Kidney epithelial cell (primary cell): ENCODE measurements around the gene IFRD1. TPM values are rescaled to one million over a fixed set of nuclear protein-coding genes. Genes with fewer than 3 reads are reported as not detected.

ENCODE experiments used
- DNase-seq: peaks from one replicate; pipeline ENCODE4 v3.0.0-alpha.2; 2010; ENCODE audit warnings: low read depth
- H3K27me3 ChIP-seq: 2 replicates; pipeline ENCODE4 v1.6.0; 2011; ENCODE audit warnings: low read length; ENCODE audit not compliant: control insufficient read depth, insufficient read depth
- H3K36me3 ChIP-seq: 2 replicates; pipeline ENCODE4 v1.5.1; 2011; ENCODE audit warnings: low read length; ENCODE audit not compliant: control insufficient read depth, insufficient read depth
- H3K4me3 ChIP-seq: 2 replicates; pipeline ENCODE4 v1.5.1; 2011; ENCODE audit warnings: low read depth, mild to moderate bottlenecking, control low read depth, low read length
- total RNA-seq: library from RNA; depleted of rRNA; stranded (reverse); fragments of >200 nt; gene quantifications from 2 replicates; pipeline ENCODE4 v1.2.3, GENCODE V29; 2015
- TF ChIP-seq, protein P1 (sequence below): IDR thresholded peaks from 2 replicates; pipeline ENCODE4 v1.5.1; 2011; ENCODE audit warnings: mild to moderate bottlenecking, moderate library complexity, low read length, control low read depth, inconsistent platforms; ENCODE audit not compliant: insufficient read depth, poor library complexity, severe bottlenecking

IFRD1 gene
- total RNA-seq, 1 donor from 2014 or later, result 87.3 TPM

DNA sequence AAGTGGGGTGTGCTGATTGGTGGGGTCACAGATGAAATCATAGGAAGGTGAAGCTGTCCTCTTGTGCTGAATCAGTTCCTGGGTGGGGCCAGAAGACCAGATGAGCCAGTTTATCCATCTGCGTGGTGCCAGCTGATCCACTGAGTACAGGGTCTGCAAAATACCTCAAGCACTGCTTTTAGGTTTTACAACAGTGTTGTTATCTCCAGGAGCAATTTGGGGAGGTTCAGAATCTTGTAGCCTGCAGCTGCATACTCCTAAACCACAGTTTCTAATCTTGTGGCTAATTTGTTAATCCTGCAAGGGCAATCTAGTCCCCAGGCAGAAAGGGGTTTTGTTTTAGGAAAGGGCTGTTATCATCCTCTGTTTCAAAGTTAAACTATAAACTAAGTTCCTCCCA, 17.0 kb upstream of the IFRD1 start:
- no peak overlapping the region for H3K4me3 ChIP-seq
- H3K27me3 ChIP-seq, result no peaks in the 10 kb centered on the region
- TF ChIP-seq, protein P1, sequence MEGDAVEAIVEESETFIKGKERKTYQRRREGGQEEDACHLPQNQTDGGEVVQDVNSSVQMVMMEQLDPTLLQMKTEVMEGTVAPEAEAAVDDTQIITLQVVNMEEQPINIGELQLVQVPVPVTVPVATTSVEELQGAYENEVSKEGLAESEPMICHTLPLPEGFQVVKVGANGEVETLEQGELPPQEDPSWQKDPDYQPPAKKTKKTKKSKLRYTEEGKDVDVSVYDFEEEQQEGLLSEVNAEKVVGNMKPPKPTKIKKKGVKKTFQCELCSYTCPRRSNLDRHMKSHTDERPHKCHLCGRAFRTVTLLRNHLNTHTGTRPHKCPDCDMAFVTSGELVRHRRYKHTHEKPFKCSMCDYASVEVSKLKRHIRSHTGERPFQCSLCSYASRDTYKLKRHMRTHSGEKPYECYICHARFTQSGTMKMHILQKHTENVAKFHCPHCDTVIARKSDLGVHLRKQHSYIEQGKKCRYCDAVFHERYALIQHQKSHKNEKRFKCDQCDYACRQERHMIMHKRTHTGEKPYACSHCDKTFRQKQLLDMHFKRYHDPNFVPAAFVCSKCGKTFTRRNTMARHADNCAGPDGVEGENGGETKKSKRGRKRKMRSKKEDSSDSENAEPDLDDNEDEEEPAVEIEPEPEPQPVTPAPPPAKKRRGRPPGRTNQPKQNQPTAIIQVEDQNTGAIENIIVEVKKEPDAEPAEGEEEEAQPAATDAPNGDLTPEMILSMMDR, result no peak
- H3K36me3 ChIP-seq, result no peaks in the 10 kb centered on the region
- no peak for DNase-seq

DNA sequence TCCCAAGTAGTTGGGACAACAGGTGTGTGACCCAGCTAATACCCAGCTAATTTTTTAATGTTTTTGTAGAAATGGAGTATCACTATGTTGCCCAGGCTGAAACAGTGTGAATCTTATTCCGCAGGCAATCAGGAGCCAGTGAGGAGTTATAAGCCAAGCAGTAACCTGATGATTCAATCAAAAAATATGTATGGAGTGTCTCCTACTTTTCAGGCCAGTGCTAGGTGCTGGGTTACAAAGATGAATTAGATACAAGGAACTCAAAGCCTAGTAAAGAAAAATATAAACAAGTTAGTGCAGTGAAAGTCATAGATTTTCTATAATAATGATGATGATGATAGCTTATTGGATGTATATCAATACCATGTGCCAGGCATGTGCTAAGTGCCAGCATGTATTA, 13.2 kb upstream of the IFRD1 start:
- TF ChIP-seq, protein P1, result no peak
- no peaks in the 10 kb centered on the region for H3K27me3 ChIP-seq
- no peak overlapping the region for H3K4me3 ChIP-seq
- DNase-seq, result no peak
- H3K36me3 ChIP-seq, result no peaks in the 10 kb centered on the region

DNA sequence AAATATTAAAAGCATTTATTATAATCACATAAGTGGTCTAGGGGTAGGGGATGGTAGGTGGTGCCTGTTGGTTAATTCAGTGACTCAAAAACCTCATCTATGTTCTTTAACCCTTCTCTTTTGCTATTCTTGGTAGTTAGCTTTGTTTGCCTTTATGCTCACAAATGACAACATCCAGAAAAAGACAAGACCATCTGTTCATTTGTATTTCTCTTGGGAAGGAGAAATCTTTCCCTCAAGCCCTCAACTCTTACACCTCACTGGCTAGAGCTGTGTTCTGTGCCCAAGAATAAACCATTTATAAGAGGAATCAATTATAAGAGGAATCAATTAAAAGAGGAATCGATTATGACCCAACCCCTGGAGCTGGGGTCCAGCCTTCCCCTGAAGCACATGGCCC, 10.8 kb upstream of the IFRD1 start:
- no peak for DNase-seq
- no peaks in the 10 kb centered on the region for H3K27me3 ChIP-seq
- H3K36me3 ChIP-seq, result no peaks in the 10 kb centered on the region
- no peak overlapping the region for H3K4me3 ChIP-seq
- TF ChIP-seq, protein P1, result no peak

DNA sequence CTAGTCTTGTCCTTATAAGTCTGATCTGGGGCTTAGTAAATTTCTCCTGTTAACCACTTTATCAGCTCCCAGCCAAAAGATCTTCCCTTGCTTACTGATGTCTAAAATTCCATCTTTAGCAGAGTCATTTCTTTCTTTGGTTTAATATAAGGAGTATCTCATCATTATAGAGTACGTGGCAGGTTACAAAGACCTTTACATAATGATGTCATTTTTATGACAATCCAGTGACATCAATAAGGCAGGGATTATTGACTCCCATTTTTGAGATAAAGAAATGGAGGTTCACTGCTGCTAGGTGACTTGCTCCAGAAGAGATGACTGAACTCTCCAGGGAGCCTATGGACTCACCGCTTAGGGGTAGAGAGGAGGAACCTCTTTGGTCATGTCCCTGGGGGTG, 8.1 kb upstream of the IFRD1 start:
- DNase-seq, result no peak
- Histone ChIP-seq H3K4me3 (no peak overlapping the region), H3K36me3 (no peaks in the 10 kb centered on the region), H3K27me3 (no peaks in the 10 kb centered on the region)
- TF ChIP-seq, protein P1, result no peak

DNA sequence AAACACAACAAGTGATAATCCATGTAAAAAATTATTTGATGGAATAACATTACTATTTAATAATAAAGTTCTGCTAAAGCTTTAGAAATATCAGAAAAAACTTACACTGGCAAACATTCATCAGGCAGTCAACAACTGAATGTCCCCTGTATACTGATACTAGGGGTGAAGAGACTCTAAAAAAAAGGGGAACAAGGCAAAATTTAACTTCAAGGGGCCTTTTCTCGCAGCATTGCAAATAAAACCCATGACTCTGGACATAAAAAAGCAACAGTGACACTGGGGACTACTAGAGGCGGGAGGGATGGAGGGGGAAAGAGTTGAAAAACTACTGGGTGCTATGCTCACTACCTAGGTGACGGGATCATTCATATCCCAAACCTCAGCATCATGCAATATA, 5.8 kb upstream of the IFRD1 start:
- Histone ChIP-seq H3K36me3 (no peaks in the 10 kb centered on the region), H3K4me3 (no peak overlapping the region), H3K27me3 (no peaks in the 10 kb centered on the region)
- TF ChIP-seq, protein P1, result no peak
- DNase-seq, result no peak

DNA sequence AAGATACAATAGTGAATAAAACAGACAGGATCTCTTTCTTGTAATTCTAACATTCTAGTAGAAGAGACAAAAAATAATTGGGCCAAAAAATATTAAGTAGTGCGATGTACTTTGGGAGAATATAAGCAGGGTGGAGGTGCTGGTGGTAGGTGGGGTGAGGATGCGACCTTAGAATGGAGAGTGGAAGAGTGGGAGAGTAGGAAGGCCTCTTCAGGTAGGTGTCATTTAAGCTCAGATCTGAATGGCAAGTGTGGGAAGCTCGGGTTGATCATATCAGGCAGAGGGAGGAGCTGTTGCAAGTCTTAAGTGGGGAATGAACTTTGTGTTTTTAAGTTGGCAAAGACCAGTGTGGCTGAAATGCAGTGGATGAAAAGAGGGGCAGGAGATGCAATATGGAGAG, 3.8 kb upstream of the IFRD1 start:
- H3K4me3 ChIP-seq, result no peak overlapping the region
- H3K27me3 ChIP-seq, result no peaks in the 10 kb centered on the region
- TF ChIP-seq, protein P1, result no peak
- no peak for DNase-seq
- H3K36me3 ChIP-seq, result no peaks in the 10 kb centered on the region
